ENCODE results near the gene STK16. TPM values are rescaled to one million over a fixed set of nuclear protein-coding genes. Genes with fewer than 3 reads are reported as not detected.

Gene STK16
- total and polyA plus RNA-seq, 12 donors: 19.2 to 55.8 (median 26.8) TPM

GRCh38 chr2:219228911-219229304, 16.4 kb upstream of the STK16 start:
- WGBS, 4 donors: 0 to 17% (median 1%) methylated on average over 1 to 19 of the region's 19 CpGs
- intact Hi-C loops (cut with DNase I): no loop called here
- Histone ChIP-seq H3K27ac (peak overlapping the region; percentile 83 to 95 (median 95)), H3K4me1 (replicated peaks in 1 of 2) (peaks cover 23 to 43% of the 10 kb centered on the region in 2 donors), H3K9me3 (replicated peaks in 1 of 3) (no peaks in the 10 kb centered on the region), H3K27me3 (no peaks in the 10 kb centered on the region), H3K4me3 (peak overlapping the region; percentile 9 to 76 (median 51)), H3K36me3 (replicated peaks in 1 of 2) (peaks cover 0 to 47% of the 10 kb centered on the region in 2 donors)
- no peak for TF ChIP-seq POLR2A (IDR thresholded peaks at IDR 0.05)
- TF ChIP-seq CTCF (IDR thresholded peaks at IDR 0.05): no peak
- no peak for DNase-seq

- intact Hi-C loops (cut with DNase I): no loop called here
- no peaks in the 10 kb centered on the region for H3K27me3 ChIP-seq
- no peaks in the 10 kb centered on the region for H3K9me3 ChIP-seq (replicated peaks in 1 of 3)
- TF ChIP-seq POLR2A (IDR thresholded peaks at IDR 0.05): peak; percentile 50 to 96
- TF ChIP-seq CTCF (IDR thresholded peaks at IDR 0.05): peak in 1 of 6 experiments; percentile 11
- H3K4me3 ChIP-seq: peak within 1 kb of the TSS; percentile 41 to 76 (median 68)
- peak within 1 kb of the TSS; percentile 92 to 95 (median 95) for H3K27ac ChIP-seq
- H3K4me1 ChIP-seq (replicated peaks in 1 of 2): peaks cover 23 to 43% of the 10 kb centered on the region in 2 donors
- peaks cover 0 to 47% of the 10 kb centered on the region in 2 donors for H3K36me3 ChIP-seq (replicated peaks in 1 of 2)
- 0 to 1% (median 1%) methylated on average over 13 to 80 of the region's 80 CpGs for WGBS, 4 donors
- DNase-seq: peak; percentile 98 to 100 (median 99)
Observed at GRCh38 chr2:219229305-219230058, 15.8 kb upstream of the STK16 start, which contains the start of the genes ANKZF1 and ATG9A. Gene ANKZF1, plus strand, starts transcription at chr2:219229806. Its CDS starts 452 bp downstream, at chr2:219230258. Gene ATG9A, minus strand, starts transcription at chr2:219229636. Its CDS starts 1,612 bp downstream, at chr2:219228024.

- Histone ChIP-seq H3K9me3 (replicated peaks in 1 of 3) (no peaks in the 10 kb centered on the region), H3K27ac (peak overlapping the region; percentile 80 to 95 (median 94)), H3K36me3 (replicated peaks in 1 of 2) (peaks cover 0 to 47% of the 10 kb centered on the region in 2 donors), H3K27me3 (no peaks in the 10 kb centered on the region), H3K4me1 (replicated peaks in 1 of 2) (peaks cover 23 to 43% of the 10 kb centered on the region in 2 donors), H3K4me3 (peak overlapping the region; percentile 13 to 76 (median 58))
- DNase-seq: peak; percentile 52 to 85 (median 71)
- WGBS, 4 donors: 0% methylated on average over 9 to 24 of the region's 24 CpGs
- TF ChIP-seq POLR2A (IDR thresholded peaks at IDR 0.05): no peak
- no peak for TF ChIP-seq CTCF (IDR thresholded peaks at IDR 0.05)
- intact Hi-C loops (cut with DNase I): no loop called here
Observed at GRCh38 chr2:219230059-219230540, 15.2 kb upstream of the STK16 start.

- intact Hi-C loops (cut with DNase I): no loop called here
- TF ChIP-seq CTCF (IDR thresholded peaks at IDR 0.05) (no peak), POLR2A (IDR thresholded peaks at IDR 0.05) (no peak)
- no peak for DNase-seq
- WGBS, 4 donors: 76 to 94% (median 88%) methylated on average over 3 of the region's 3 CpGs
- no peak overlapping the region for H3K4me3 ChIP-seq
- no peaks in the 10 kb centered on the region for H3K27me3 ChIP-seq
- no peaks in the 10 kb centered on the region for H3K9me3 ChIP-seq (replicated peaks in 1 of 3)
- H3K4me1 ChIP-seq (replicated peaks in 1 of 2): peaks cover 10 to 15% of the 10 kb centered on the region in 2 donors
- H3K36me3 ChIP-seq (replicated peaks in 1 of 2): peaks cover 0 to 68% of the 10 kb centered on the region in 2 donors
- no peak overlapping the region for H3K27ac ChIP-seq
Observed at GRCh38 chr2:219234331-219234730, 10.9 kb upstream of the STK16 start.
